ENCODE measurements around the gene GP1BA. TPM values are rescaled to one million over a fixed set of nuclear protein-coding genes. Genes with fewer than 3 reads are reported as not detected.
A peak's percentile ranks its signal among the peaks of the same experiment; 100 is the strongest.

The GP1BA gene
- total and polyA plus RNA-seq, 11 donors, result 0.06 to 0.35 (median 0.20) TPM; not detected in 6

DNA sequence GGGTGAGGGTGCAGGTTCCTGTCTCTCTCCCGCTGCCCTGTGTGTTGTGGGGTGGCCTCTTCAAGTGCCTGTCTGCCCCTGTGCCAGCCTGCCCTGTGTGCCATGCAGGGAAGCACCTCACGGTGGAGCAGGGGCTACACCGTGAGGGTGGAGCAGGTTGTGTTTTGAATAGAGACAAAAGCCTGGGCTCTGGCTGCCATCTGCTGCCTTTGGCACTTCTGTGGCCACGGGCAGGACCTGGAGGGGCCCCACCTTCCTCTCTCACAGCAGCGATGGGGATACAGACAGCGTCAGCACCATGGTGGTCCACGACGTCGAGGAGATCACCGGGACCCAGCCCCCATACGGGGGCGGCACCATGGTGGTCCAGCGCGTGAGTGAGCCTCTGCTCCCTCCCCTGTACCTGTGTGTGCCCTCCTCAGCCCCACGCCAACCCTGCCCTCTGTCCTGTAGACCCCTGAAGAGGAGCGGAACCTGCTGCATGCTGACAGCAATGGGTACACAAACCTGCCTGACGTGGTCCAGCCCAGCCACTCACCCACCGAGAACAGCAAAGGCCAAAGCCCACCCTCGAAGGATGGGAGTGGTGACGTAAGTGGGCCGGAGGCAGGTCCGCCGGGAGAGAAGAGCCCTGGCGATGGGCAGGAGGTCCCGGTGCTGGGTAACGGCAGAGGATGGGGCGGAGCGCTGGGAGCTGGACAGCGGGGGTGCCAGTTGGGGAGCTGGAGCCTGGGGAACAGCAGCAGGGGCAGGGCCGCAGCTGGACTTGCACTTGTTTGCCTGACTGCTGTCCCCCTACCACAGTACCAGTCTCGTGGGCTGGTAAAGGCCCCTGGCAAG is 38.1 kb upstream of the GP1BA start:
- TF ChIP-seq POLR2A (IDR thresholded peaks at IDR 0.05), result no peak
- TF ChIP-seq, protein P1, sequence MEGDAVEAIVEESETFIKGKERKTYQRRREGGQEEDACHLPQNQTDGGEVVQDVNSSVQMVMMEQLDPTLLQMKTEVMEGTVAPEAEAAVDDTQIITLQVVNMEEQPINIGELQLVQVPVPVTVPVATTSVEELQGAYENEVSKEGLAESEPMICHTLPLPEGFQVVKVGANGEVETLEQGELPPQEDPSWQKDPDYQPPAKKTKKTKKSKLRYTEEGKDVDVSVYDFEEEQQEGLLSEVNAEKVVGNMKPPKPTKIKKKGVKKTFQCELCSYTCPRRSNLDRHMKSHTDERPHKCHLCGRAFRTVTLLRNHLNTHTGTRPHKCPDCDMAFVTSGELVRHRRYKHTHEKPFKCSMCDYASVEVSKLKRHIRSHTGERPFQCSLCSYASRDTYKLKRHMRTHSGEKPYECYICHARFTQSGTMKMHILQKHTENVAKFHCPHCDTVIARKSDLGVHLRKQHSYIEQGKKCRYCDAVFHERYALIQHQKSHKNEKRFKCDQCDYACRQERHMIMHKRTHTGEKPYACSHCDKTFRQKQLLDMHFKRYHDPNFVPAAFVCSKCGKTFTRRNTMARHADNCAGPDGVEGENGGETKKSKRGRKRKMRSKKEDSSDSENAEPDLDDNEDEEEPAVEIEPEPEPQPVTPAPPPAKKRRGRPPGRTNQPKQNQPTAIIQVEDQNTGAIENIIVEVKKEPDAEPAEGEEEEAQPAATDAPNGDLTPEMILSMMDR (IDR thresholded peaks at IDR 0.05), result no peak

DNA sequence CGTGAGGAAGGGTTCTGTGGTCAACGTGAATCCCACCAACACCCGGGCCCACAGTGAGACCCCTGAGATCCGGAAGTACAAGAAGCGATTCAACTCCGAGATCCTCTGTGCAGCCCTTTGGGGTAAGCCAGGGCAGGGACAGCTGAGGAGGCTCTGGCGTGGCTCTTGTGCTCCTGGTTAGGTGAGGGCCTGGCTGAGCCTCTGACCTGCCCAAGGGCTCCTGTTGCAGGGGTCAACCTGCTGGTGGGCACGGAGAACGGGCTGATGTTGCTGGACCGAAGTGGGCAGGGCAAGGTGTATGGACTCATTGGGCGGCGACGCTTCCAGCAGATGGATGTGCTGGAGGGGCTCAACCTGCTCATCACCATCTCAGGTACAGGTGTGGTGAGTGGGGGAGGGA is 37.0 kb upstream of the GP1BA start:
- Histone ChIP-seq H3K27ac (no peak overlapping the region), H3K36me3 (peaks cover 4 to 75% (median 71%) of the 10 kb centered on the region in 9 donors), H3K4me3 (no peak overlapping the region), H3K4me1 (peaks cover 0 to 17% (median 13%) of the 10 kb centered on the region in 12 donors), H3K27me3 (peaks cover 0 to 15% (median 11%) of the 10 kb centered on the region in 9 donors), H3K9me3 (no peaks in the 10 kb centered on the region)
- 95 to 98% (median 96%) methylated on average over 13 of the region's 13 CpGs for WGBS, 4 donors
- ATAC-seq (no peak), DNase-seq (peak in 1 of 5 donors; percentile 51)
- no peak for TF ChIP-seq POLR2A (IDR thresholded peaks at IDR 0.05)
- TF ChIP-seq, protein P1 (IDR thresholded peaks at IDR 0.05), result no peak
- intact Hi-C loops (cut with DNase I), result loop anchor here in 1 of 10 donors (10.0 kb wide), 1 partner anchor 330 kb away; the partner anchor contains the start of gene GGT6

More for the DNA sequence above, 38.1 kb upstream of the GP1BA start:
- DNase-seq (peak in 1 of 5 donors; percentile 48), ATAC-seq (no peak)
- Histone ChIP-seq H3K27ac (no peak overlapping the region), H3K4me3 (no peak overlapping the region), H3K36me3 (peaks cover 4 to 84% (median 81%) of the 10 kb centered on the region in 9 donors), H3K9me3 (no peaks in the 10 kb centered on the region), H3K27me3 (peaks cover 0 to 7% (median under 1%) of the 10 kb centered on the region in 9 donors), H3K4me1 (peaks cover 0 to 8% (median 4%) of the 10 kb centered on the region in 12 donors)
- 89 to 92% (median 90%) methylated on average over 20 to 31 of the region's 31 CpGs for WGBS, 4 donors
- intact Hi-C loops (cut with DNase I), result loop anchor here in 2 of 10 donors (5.0 to 10.0 kb wide), 2 partner anchors 187 to 329 kb away; partner anchors contain the start of gene GGT6 (in 1 of the 2)

DNA sequence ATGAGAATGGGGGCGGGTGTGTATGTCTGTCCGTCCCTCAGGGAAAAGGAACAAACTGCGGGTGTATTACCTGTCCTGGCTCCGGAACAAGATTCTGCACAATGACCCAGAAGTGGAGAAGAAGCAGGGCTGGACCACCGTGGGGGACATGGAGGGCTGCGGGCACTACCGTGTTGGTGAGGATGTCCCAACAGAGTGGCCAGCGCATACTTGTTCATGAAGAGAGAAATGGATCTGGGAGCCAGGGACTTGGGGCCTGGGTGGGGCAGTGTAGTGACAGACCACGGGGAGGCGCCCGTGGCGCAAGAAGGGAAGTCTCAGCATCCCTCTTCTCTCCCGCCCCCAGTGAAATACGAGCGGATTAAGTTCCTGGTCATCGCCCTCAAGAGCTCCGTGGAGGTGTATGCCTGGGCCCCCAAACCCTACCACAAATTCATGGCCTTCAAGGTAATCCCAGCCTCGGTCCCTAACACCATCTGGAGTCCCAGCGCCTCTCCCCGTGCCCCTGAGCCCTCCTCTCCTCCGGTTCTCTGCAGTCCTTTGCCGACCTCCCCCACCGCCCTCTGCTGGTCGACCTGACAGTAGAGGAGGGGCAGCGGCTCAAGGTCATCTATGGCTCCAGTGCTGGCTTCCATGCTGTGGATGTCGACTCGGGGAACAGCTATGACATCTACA is 36.3 kb upstream of the GP1BA start:
- TF ChIP-seq POLR2A (IDR thresholded peaks at IDR 0.05), result no peak
- TF ChIP-seq, protein P1 (IDR thresholded peaks at IDR 0.05), result peak in 1 of 12 donors; percentile 8
- Histone ChIP-seq H3K4me3 (no peak overlapping the region), H3K27ac (no peak overlapping the region), H3K4me1 (peaks cover 0 to 24% (median 16%) of the 10 kb centered on the region in 12 donors), H3K36me3 (peaks cover 4 to 68% (median 65%) of the 10 kb centered on the region in 9 donors), H3K9me3 (no peaks in the 10 kb centered on the region), H3K27me3 (peaks cover 0 to 20% (median 11%) of the 10 kb centered on the region in 9 donors)
- peak in 1 of 5 donors; percentile 53 for DNase-seq
- no peak for ATAC-seq
- WGBS, 4 donors, result 73 to 80% (median 76%) methylated on average over 27 of the region's 27 CpGs
- intact Hi-C loops (cut with DNase I), result loop anchor here in 1 of 10 donors (10.0 kb wide), 1 partner anchor 331 kb away; the partner anchor contains the start of gene GGT6
